Peyer's patch (tissue), 4 donors: ENCODE measurements around the gene GVQW3. TPM values are rescaled to one million over a fixed set of nuclear protein-coding genes. Genes with fewer than 3 reads are reported as not detected.

Experiments
- DNase-seq, 3 donors: peaks; one replicate each; pipeline ENCODE4 v3.0.0-alpha.2; 2017 to 2019
- H3K27ac ChIP-seq, 4 donors: fragments of 200-600 bp; sonication (generic); one replicate each; pipeline ENCODE4 v1.5.1; 2016 to 2019
- H3K27me3 ChIP-seq, 2 donors: fragments of 200-600 bp; sonication (generic); one replicate each; pipeline ENCODE4 v1.5.1; 2019
- H3K36me3 ChIP-seq, 3 donors: fragments of 200-600 bp; sonication (generic); one replicate each; pipeline ENCODE4 v1.5.1; 2016 to 2019
- H3K4me1 ChIP-seq, 4 donors: fragments of 200-600 bp; sonication (generic); one replicate each; pipeline ENCODE4 v1.5.1; 2016 to 2019
- H3K4me3 ChIP-seq, 4 donors: fragments of 200-600 bp; sonication (generic); 1 replicate in 3 of 4; 2 replicates in 1 of 4; pipeline ENCODE4 v1.5.1; 2016 to 2019; ENCODE audit warnings: mild to moderate bottlenecking in 1 of 4
- H3K9me3 ChIP-seq, 4 donors: fragments of 200-600 bp; sonication (generic); one replicate each; pipeline ENCODE4 v1.5.1; 2016 to 2019; ENCODE audit warnings: mild to moderate bottlenecking in 1 of 4
- POLR2A ChIP-seq, 2 donors: fragments of 450-650 bp; IDR thresholded peaks; one replicate each; pipeline ENCODE4 v1.5.1; 2017; ENCODE audit warnings: antibody characterized with exemption in 2 of 2, mild to moderate bottlenecking in 2 of 2, moderate library complexity in 2 of 2
- total RNA-seq, 4 donors: library from RNA; depleted of rRNA; stranded (reverse); fragments of >200 nt; gene quantifications; one replicate each; pipeline ENCODE4 v1.1.0, GENCODE V29; 2016
- TF ChIP-seq, protein P1 (sequence below), 6 experiments: fragments of 450-650 bp in 4 of 6; fragments of 200-600 bp in 2 of 6; sonication (generic) in 1 of 6; IDR thresholded peaks; one replicate each; pipeline ENCODE4 v1.5.1; 2017 to 2019; ENCODE audit warnings: antibody characterized with exemption in 6 of 6, mild to moderate bottlenecking in 3 of 6, moderate library complexity in 1 of 6

Gene GVQW3
- total RNA-seq, 4 donors from 2014 or later, result 0.88 to 23.9 (median 3.3) TPM

DNA sequence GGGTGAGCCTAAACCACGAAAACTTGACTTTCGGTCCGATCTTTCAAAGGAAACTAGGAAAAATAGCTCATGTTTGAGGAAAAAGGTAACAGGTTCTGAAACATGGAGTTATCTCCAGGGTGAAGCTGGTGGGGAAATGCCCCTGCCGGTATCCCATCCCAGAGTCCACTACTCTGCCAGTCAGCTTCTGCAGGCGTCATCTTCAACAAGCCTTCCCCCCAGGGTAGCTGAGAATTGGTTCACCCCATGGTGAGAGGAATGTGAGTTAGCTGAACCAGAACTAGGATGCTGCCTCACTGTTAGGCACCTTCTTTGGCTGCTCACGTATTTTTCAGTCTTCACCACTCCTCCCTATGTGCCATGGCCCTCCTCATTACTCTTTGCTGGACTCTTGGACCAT lies 1.1 kb downstream of the GVQW3 start:
- Histone ChIP-seq H3K27ac (no peak overlapping the region), H3K4me1 (peaks cover 4 to 45% (median 8%) of the 10 kb centered on the region in 4 donors), H3K27me3 (no peaks in the 10 kb centered on the region), H3K9me3 (no peaks in the 10 kb centered on the region), H3K36me3 (no peaks in the 10 kb centered on the region), H3K4me3 (no peak overlapping the region)
- DNase-seq, result no peak
- TF ChIP-seq POLR2A (IDR thresholded peaks at IDR 0.05), result no peak
- TF ChIP-seq, protein P1, sequence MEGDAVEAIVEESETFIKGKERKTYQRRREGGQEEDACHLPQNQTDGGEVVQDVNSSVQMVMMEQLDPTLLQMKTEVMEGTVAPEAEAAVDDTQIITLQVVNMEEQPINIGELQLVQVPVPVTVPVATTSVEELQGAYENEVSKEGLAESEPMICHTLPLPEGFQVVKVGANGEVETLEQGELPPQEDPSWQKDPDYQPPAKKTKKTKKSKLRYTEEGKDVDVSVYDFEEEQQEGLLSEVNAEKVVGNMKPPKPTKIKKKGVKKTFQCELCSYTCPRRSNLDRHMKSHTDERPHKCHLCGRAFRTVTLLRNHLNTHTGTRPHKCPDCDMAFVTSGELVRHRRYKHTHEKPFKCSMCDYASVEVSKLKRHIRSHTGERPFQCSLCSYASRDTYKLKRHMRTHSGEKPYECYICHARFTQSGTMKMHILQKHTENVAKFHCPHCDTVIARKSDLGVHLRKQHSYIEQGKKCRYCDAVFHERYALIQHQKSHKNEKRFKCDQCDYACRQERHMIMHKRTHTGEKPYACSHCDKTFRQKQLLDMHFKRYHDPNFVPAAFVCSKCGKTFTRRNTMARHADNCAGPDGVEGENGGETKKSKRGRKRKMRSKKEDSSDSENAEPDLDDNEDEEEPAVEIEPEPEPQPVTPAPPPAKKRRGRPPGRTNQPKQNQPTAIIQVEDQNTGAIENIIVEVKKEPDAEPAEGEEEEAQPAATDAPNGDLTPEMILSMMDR (IDR thresholded peaks at IDR 0.05), result no peak

DNA sequence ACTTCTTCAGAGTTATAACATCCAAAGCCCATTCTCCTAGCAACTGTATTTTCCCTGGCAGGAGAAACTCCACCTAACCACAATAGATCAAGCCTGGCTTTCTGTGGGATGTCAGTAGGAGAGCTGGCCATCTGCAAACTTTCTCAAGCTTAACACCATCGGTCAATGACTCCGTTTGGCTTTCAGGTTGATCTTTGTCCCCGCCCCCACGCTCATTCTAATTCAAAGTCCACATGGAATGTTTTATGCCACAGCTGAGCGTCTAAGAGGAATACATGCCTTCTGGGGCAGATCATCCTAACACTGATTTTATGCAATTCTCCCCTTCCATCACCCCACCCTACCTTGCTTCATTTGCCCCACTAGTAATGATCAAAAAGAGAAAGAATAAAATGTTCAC lies 4.8 kb downstream of the GVQW3 start:
- TF ChIP-seq, protein P1 (IDR thresholded peaks at IDR 0.05), result no peak
- no peak for TF ChIP-seq POLR2A (IDR thresholded peaks at IDR 0.05)
- H3K9me3 ChIP-seq, result no peaks in the 10 kb centered on the region
- H3K4me3 ChIP-seq, result no peak overlapping the region
- DNase-seq, result peak in 2 of 3 donors; percentile 64 to 85
- no peaks in the 10 kb centered on the region for H3K36me3 ChIP-seq
- no peak overlapping the region for H3K27ac ChIP-seq
- H3K4me1 ChIP-seq, result peaks cover 0 to 28% (median 2%) of the 10 kb centered on the region in 4 donors
- no peaks in the 10 kb centered on the region for H3K27me3 ChIP-seq

DNA sequence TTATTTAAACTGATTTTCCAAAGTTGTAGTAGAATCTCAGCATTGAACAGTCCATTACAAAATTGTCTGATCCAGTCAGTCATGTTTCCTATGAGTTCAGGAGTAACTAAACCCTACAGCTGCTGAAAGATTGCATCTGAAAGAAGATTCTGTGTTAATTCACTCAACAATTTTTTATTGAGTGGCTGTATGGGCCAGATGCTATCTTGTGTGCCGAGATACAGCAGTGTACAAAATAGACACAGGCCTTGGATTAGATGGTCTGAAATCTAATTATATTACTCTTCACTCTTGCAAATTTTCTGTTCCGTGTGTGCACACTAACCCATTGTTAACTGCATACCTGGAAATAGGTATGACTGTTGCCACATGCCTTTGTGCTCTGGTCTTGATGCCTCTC lies 7.3 kb downstream of the GVQW3 start:
- no peaks in the 10 kb centered on the region for H3K9me3 ChIP-seq
- H3K27ac ChIP-seq, result no peak overlapping the region
- H3K4me1 ChIP-seq, result peaks cover 0 to 9% (median 0%) of the 10 kb centered on the region in 4 donors
- H3K27me3 ChIP-seq, result no peaks in the 10 kb centered on the region
- no peak overlapping the region for H3K4me3 ChIP-seq
- TF ChIP-seq POLR2A (IDR thresholded peaks at IDR 0.05), result no peak
- TF ChIP-seq, protein P1 (IDR thresholded peaks at IDR 0.05), result no peak
- H3K36me3 ChIP-seq, result no peaks in the 10 kb centered on the region
- DNase-seq, result no peak

DNA sequence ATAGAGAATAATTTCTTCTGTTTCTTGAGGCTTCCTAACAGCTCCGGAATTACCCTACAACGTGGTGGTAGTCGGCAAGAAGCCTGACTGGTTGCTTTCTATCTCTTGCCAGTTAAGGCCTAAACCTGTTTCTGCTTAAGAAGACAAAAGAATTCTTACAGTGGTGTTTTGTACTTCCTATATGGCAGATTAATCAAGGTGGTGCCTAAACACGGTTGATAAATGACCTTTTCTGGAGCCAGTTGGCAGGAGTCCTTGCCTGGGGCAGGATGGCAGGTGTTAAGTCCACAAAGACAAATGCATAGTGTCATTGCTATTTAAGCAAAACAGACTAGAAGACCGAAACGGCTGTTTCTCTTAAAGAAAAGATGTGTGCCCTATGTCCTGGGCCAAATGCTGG lies 9.9 kb downstream of the GVQW3 start:
- Histone ChIP-seq H3K4me3 (no peak overlapping the region), H3K4me1 (peaks cover 0 to 4% (median 0%) of the 10 kb centered on the region in 4 donors), H3K36me3 (no peaks in the 10 kb centered on the region), H3K27me3 (no peaks in the 10 kb centered on the region), H3K9me3 (no peaks in the 10 kb centered on the region), H3K27ac (no peak overlapping the region)
- TF ChIP-seq, protein P1 (IDR thresholded peaks at IDR 0.05), result no peak
- TF ChIP-seq POLR2A (IDR thresholded peaks at IDR 0.05), result no peak
- DNase-seq, result no peak

DNA sequence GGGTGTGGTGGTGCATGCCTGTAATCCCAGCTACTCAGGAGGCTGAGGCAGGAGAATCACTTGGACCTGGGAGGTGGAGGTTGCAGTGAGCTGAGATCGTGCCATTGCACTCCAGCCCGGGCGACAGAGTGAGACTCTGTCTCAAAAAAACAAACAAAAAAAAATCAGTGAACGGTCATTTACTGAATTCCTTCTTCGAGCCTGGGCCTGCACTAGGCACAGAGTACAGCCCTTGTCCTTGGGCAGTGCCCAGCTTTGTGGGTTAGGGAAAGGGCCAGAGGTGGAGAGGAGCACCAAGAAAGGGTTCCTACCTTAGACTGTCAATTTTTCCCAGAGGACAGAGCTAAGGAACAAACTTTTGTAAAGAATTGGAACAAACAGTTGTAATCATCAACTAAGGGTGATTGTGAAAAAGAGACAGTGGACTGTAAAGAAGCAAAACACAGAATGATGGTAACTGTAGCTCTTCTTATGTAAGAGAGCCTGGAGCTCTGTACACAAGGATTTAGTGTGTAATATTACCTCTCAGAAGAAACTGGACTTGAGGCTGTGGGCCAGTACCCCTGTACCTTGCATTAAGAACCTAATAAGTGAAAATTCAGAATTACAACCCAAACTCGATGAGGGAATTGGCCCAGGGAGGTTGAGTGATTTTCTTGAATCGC lies 10.8 kb downstream of the GVQW3 start:
- Histone ChIP-seq H3K4me1 (no peaks in the 10 kb centered on the region), H3K9me3 (no peaks in the 10 kb centered on the region), H3K27me3 (no peaks in the 10 kb centered on the region), H3K36me3 (no peaks in the 10 kb centered on the region), H3K27ac (no peak overlapping the region), H3K4me3 (no peak overlapping the region)
- no peak for DNase-seq
- no peak for TF ChIP-seq POLR2A (IDR thresholded peaks at IDR 0.05)
- TF ChIP-seq, protein P1 (IDR thresholded peaks at IDR 0.05), result no peak
